ENCODE data around the gene YBX2.
"Not testable (repeated sequence)": the region's sequence is repeated elsewhere in the genome, so short reads cannot be mapped to it uniquely, and the experiment has no call there.

Gene YBX2

DNA sequence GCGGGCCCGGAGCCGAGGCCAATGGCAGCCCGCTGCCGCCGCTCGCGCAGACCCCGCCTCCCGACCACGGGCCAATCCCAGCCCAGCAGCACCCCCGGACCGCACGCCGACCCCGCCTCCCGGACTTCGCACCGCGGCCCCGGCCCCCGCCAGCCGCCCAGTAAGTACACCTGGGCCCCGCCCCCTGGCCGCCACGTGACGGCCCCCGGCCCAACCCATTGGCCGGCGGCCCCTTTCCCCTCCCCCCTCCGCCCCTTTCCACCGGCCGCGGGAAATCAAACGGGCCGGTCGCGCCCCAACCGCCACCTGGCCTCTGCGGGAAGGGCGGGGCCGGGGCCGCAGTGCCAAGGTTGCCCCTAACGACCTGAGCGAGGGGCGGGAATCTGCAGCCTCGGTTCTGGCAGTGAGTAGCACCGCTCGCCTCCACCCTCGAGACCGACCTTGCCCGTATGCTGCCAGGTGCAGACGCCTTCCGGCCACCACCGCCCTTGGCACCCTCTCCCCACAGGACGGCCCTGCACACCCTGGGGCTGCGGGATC lies at the start of gene YBX2:
Gene YBX2 (minus strand): TSS at position 26 of the 540 bp plus-strand sequence. CDS start 139 bp downstream, outside the sequence.
- Mint-ChIP-seq H3K36me3 (ENCODE audit: low read depth) (no peaks in the 10 kb centered on the region), H3K4me1 (peaks cover 17% of the 10 kb centered on the region), H3K27ac (peak within 1 kb of the TSS in 2 of 3 experiments; percentile 60 to 67), H3K4me3 (peak within 1 kb of the TSS; percentile 78 to 81 (median 80)), H3K9me3 (no peaks in the 10 kb centered on the region), H3K27me3 (ENCODE audit: low read depth) (peaks cover 69% of the 10 kb centered on the region)
- TF ChIP-seq, protein P1, sequence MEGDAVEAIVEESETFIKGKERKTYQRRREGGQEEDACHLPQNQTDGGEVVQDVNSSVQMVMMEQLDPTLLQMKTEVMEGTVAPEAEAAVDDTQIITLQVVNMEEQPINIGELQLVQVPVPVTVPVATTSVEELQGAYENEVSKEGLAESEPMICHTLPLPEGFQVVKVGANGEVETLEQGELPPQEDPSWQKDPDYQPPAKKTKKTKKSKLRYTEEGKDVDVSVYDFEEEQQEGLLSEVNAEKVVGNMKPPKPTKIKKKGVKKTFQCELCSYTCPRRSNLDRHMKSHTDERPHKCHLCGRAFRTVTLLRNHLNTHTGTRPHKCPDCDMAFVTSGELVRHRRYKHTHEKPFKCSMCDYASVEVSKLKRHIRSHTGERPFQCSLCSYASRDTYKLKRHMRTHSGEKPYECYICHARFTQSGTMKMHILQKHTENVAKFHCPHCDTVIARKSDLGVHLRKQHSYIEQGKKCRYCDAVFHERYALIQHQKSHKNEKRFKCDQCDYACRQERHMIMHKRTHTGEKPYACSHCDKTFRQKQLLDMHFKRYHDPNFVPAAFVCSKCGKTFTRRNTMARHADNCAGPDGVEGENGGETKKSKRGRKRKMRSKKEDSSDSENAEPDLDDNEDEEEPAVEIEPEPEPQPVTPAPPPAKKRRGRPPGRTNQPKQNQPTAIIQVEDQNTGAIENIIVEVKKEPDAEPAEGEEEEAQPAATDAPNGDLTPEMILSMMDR (IDR thresholded peaks at IDR 0.05; ENCODE audit: unreplicated experiment in 3 of 3): no peak

DNA sequence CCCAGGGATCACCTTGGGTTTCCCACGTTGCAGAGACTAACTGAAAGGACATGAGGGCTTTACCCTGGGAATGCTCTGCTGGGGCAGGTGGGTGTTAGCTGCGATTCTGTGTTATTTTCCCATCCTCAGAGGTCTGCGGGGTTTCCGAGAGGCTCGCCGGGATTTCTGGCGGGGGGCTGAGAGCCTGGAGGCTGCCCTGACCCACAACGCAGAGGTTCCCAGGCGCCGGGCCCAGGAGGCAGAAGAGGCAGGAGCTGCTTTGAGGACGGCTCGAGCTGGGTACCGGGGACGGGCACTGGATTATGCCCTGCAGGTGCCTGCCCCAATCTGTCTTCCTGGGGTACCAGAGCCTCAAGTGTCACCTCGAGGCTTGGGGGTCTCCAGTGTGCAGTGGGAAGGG lies 48.8 kb upstream of the YBX2 start:
- H3K4me1 Mint-ChIP-seq: peaks cover 9% of the 10 kb centered on the region
- H3K27me3 Mint-ChIP-seq (ENCODE audit: low read depth): peaks cover 11% of the 10 kb centered on the region
- H3K27ac Mint-ChIP-seq: no peak overlapping the region
- no peak overlapping the region for H3K4me3 Mint-ChIP-seq
- TF ChIP-seq, protein P1 (IDR thresholded peaks at IDR 0.05; ENCODE audit: unreplicated experiment in 3 of 3): no peak
- no peaks in the 10 kb centered on the region for H3K9me3 Mint-ChIP-seq
- no peaks in the 10 kb centered on the region for H3K36me3 Mint-ChIP-seq (ENCODE audit: low read depth)

DNA sequence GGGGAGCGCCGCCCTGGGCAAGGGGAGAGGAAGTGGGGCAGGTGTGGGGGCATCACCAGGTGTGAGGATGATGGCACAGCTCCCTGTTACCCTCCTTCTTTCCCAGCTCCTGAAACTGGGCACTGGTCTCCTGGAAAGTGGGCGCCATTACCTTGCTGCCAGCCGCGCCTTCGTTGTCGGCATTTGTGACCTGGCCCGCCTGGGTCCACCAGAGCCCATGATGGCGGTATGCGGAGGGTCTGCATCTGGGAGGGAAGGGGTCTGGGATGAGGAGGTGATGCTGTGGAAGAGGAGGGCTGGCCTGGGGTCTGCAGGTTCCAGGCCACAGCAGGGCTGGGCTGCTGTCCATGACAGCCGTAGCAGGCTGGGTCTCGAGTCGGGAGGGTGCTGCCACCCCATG lies 47.4 kb upstream of the YBX2 start:
- Mint-ChIP-seq H3K4me1 (no peaks in the 10 kb centered on the region), H3K4me3 (no peak overlapping the region)

DNA sequence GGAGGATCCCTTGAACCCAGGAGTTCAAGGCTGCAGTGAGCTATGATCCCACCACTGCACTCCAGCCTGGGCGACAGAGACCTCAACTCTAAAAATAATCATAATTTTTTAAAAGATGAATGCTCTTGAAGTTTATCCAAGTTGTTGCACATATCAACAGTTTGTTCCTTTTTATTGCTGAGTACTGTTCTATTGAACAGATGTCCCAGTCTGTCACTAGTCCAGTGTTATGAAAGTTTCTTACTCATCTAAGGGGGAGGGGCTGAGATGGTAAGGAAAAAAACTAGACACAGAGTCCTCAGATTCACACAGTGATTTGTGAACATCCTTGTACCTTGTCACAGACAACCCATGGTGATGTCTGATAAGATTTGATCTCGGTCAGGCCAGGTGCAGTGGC lies 45.7 kb upstream of the YBX2 start:
- no peaks in the 10 kb centered on the region for H3K9me3 Mint-ChIP-seq
- H3K4me1 Mint-ChIP-seq: no peaks in the 10 kb centered on the region
- H3K27ac Mint-ChIP-seq: no peak overlapping the region
- no peaks in the 10 kb centered on the region for H3K36me3 Mint-ChIP-seq (ENCODE audit: low read depth)
- TF ChIP-seq, protein P1 (IDR thresholded peaks at IDR 0.05; ENCODE audit: unreplicated experiment in 3 of 3): no peak
- H3K4me3 Mint-ChIP-seq: no peak overlapping the region
- H3K27me3 Mint-ChIP-seq (ENCODE audit: low read depth): peaks cover 11% of the 10 kb centered on the region

More for the DNA sequence above, 47.4 kb upstream of the YBX2 start:
- TF ChIP-seq, protein P1 (IDR thresholded peaks at IDR 0.05; ENCODE audit: unreplicated experiment in 3 of 3): no peak
- Mint-ChIP-seq H3K27me3 (ENCODE audit: low read depth) (peaks cover 10% of the 10 kb centered on the region), H3K9me3 (no peaks in the 10 kb centered on the region), H3K27ac (no peak overlapping the region), H3K36me3 (ENCODE audit: low read depth) (no peaks in the 10 kb centered on the region)

DNA sequence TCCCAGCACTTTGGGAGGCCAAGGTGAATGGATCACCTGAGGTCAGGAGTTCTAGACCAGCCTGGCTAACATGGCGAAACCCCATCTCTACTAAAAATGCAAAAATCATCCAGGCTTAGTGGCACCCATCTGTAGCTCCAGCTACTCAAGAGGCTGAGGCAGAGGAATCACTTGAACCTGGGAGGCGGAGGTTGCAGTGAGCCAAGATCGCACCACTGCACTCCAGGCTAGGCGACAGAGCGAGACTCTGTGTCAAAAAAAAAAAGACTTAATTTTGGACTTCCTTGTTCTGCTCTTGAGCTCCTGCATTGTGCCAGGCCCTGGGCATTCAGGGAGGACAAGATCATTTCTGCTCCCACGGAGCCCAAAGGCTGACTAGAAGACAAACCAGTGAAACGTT lies 43.2 kb upstream of the YBX2 start:
- H3K4me1 Mint-ChIP-seq; H3K27me3 Mint-ChIP-seq (ENCODE audit: low read depth); H3K9me3 Mint-ChIP-seq; H3K36me3 Mint-ChIP-seq (ENCODE audit: low read depth); H3K4me3 Mint-ChIP-seq; H3K27ac Mint-ChIP-seq: not testable (repeated sequence)

DNA sequence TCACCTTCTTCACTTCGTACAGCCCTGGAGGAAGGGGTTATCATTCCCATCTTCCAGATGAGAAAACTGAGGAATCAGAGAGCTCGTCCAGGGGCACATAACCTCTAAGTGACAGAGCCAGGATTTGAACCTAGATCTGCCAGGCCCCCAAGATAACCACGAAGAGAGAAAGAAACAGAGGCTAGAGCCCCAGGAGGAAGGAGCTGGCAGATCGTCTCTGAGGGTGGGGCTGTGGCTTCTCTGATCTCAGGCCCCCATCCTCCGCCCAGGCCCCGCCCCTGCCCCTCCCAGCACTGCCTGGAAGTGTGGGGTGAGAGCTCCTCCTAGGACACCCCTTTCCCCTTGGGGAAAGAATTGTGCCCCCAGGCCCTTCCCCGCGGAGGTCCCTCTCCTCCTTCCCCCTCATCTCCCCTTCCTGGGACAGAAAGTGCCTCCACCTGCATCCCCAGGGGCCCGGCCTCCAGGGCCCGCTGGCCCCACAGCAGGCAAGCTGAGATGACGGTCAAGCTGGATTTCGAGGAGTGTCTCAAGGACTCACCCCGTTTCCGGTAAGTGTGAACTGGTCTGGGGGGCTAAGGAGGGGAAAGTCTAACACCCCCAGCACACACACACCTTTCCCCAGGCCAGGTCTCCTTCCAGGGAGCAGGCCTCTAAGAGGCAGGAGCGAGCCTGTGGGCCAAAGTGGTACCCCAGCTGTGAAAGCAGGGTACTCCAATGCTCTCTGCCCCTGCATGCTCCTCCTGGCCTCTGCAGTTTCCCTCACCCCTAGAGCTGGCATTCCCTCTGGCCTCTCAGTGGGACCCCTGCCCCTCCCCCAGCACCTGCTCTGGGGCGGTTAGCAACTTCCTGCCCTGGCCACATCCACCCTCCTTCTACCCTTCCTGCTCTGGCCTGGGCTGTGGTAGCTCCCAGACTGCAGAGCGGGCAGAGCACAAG lies 42.1 kb upstream of the YBX2 start, which contains the start of gene ACAP1:
Gene ACAP1 (plus strand): TSS at position 290 of the 936 bp plus-strand sequence. CDS start 206 bp downstream, at position 496.
- H3K36me3 Mint-ChIP-seq (ENCODE audit: low read depth): no peaks in the 10 kb centered on the region
- TF ChIP-seq, protein P1 (IDR thresholded peaks at IDR 0.05; ENCODE audit: unreplicated experiment in 3 of 3): no peak
- H3K4me3 Mint-ChIP-seq: no peak within 1 kb of the TSS
- peaks cover 6% of the 10 kb centered on the region for H3K27me3 Mint-ChIP-seq (ENCODE audit: low read depth)
- H3K9me3 Mint-ChIP-seq: no peaks in the 10 kb centered on the region
- H3K27ac Mint-ChIP-seq: no peak within 1 kb of the TSS
- peaks cover 8% of the 10 kb centered on the region for H3K4me1 Mint-ChIP-seq

DNA sequence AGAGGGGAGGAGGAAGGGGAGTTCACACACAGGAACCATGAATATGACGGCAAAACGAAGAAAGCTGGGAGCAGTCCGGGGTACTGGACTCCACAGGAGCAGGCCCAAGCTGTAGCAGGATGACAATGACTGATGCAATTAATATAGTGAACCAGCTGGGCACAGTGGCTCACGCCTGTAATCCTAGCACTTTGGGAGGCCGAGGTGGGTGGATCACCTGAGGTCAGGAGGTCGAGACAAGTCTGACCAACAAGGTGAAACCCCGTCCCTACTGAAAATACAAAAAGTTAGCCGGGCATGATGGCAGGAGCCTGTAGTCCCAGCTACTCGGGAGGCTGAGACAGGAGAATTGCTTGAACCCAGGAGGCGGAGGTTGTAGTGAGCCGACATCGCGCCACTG lies 41.3 kb upstream of the YBX2 start:
- H3K36me3 Mint-ChIP-seq (ENCODE audit: low read depth); H3K27ac Mint-ChIP-seq; H3K4me3 Mint-ChIP-seq; H3K27me3 Mint-ChIP-seq (ENCODE audit: low read depth); H3K4me1 Mint-ChIP-seq; H3K9me3 Mint-ChIP-seq: not testable (repeated sequence)
